Endothelial cell of umbilical vein (primary cell): ENCODE measurements around the gene NRG3. TPM values are rescaled to one million over a fixed set of nuclear protein-coding genes. Genes with fewer than 3 reads are reported as not detected.
"Not testable (repeated sequence)": the region's sequence is repeated elsewhere in the genome, so short reads cannot be mapped to it uniquely, and the experiment has no call there.

Source experiments
- BruUV-seq: library from RNA; stranded (reverse); fragments of 400-500 nt; replicated peaks from 2 replicates; lab custom pipeline; 2021; lab: Mats Ljungman, UMichigan
- CTCF ChIA-PET: fragments of 300-600, 350-600 bp; sonication (Branson Sonifier 250); formaldehyde crosslinking; loops from one replicate; lab custom pipeline; 2021; ENCODE audit warnings: antibody characterized with exemption, inconsistent platforms; lab: Charles Lee
- POLR2A ChIA-PET: fragments of 300-600, 350-600 bp; sonication (Branson Sonifier 250); formaldehyde crosslinking; loops from one replicate; lab custom pipeline; 2021; ENCODE audit warnings: antibody characterized with exemption, inconsistent platforms; lab: Charles Lee
- DNase-seq: peaks from one replicate; pipeline ENCODE4 v3.0.0-alpha.2; 2011; ENCODE audit warnings: low read depth, low spot score
- FAIRE-seq: peaks from 2 replicates; lab custom pipeline; 2011; peaks lifted over from hg19 to GRCh38; lab: Jason Lieb, UNC
- H2AFZ ChIP-seq: 2 replicates; pipeline ENCODE4 v1.6.0; 2012; ENCODE audit warnings: low read depth, low read length, control low read depth, inconsistent platforms
- H3K27ac ChIP-seq: 2 replicates; pipeline ENCODE4 v1.5.1; 2011; ENCODE audit warnings: low read depth, mild to moderate bottlenecking, control low read depth, low read length, moderate library complexity; ENCODE audit not compliant: insufficient read depth
- H3K27me3 ChIP-seq, 2 experiments: 2 replicates each; pipeline versions ENCODE4 v1.6.0 to v1.6.1; 2011; ENCODE audit warnings: low read length in 2 of 2, mixed read lengths in 1 of 2; ENCODE audit not compliant: control insufficient read depth in 2 of 2, insufficient read depth in 2 of 2
- H3K36me3 ChIP-seq, 2 experiments: 2 replicates in 1 of 2; 3 replicates in 1 of 2; pipeline ENCODE4 v1.5.1; 2011; ENCODE audit warnings: low read length in 2 of 2, mild to moderate bottlenecking in 1 of 2, moderate library complexity in 1 of 2; ENCODE audit not compliant: control insufficient read depth in 2 of 2, insufficient read depth in 2 of 2; ENCODE audit errors: extremely low read depth in 1 of 2
- H3K4me1 ChIP-seq: 3 replicates; pipeline ENCODE4 v1.5.1; 2011; ENCODE audit warnings: mild to moderate bottlenecking, low read length; ENCODE audit not compliant: control insufficient read depth, insufficient read depth; ENCODE audit errors: extremely low read depth
- H3K4me2 ChIP-seq: 2 replicates; pipeline ENCODE4 v1.6.1; 2011; ENCODE audit warnings: low read length, control low read depth, mixed read lengths; ENCODE audit not compliant: insufficient read depth
- H3K4me3 ChIP-seq, 3 experiments: fragments of 200-600 bp in 1 of 3; sonication (generic), shearing (Covaris generic) in 1 of 3; replicated peaks in 1 of 3; 2 replicates each; pipeline ENCODE4 v1.5.1; 2011 to 2016; ENCODE audit warnings: control low read depth in 3 of 3, low read length in 3 of 3, mild to moderate bottlenecking in 2 of 3, inconsistent platforms in 1 of 3, low read depth in 1 of 3, moderate library complexity in 1 of 3; ENCODE audit not compliant: insufficient read depth in 1 of 3
- H3K79me2 ChIP-seq: 2 replicates; pipeline ENCODE4 v1.6.0; 2012; ENCODE audit warnings: low read length, inconsistent platforms; ENCODE audit not compliant: control insufficient read depth, insufficient read depth
- H3K9ac ChIP-seq: replicated peaks from 2 replicates; pipeline ENCODE3; 2011; ENCODE audit warnings: low read length, control low read depth; ENCODE audit not compliant: insufficient read depth; ENCODE audit errors: extremely low read depth
- H3K9me1 ChIP-seq: replicated peaks from 3 replicates; pipeline ENCODE4 v1.6.0; 2011; ENCODE audit warnings: mild to moderate bottlenecking, low read length; ENCODE audit not compliant: control insufficient read depth, insufficient read depth; ENCODE audit errors: extremely low read depth
- H3K9me3 ChIP-seq: replicated peaks from 2 replicates; pipeline ENCODE4 v1.5.1; 2012; ENCODE audit warnings: low read length, inconsistent platforms; ENCODE audit not compliant: control insufficient read depth, insufficient read depth
- H4K20me1 ChIP-seq: replicated peaks from 2 replicates; pipeline ENCODE3; 2011; ENCODE audit warnings: mild to moderate bottlenecking, low read length; ENCODE audit not compliant: control insufficient read depth, insufficient read depth; ENCODE audit errors: extremely low read depth
- EZH2 ChIP-seq: IDR thresholded peaks from 2 replicates; pipeline ENCODE4 v1.6.1; 2012; ENCODE audit warnings: borderline replicate concordance, low read depth, mild to moderate bottlenecking, moderate library complexity, low read length, inconsistent platforms; ENCODE audit not compliant: severe bottlenecking
- FOS ChIP-seq: IDR thresholded peaks from 2 replicates; pipeline ENCODE4 v1.6.1; 2011; ENCODE audit warnings: mild to moderate bottlenecking, low read length, moderate library complexity, borderline replicate concordance; ENCODE audit not compliant: insufficient read depth
- GATA2 ChIP-seq: IDR thresholded peaks from 2 replicates; pipeline ENCODE4 v1.7.0; 2011; ENCODE audit warnings: low read depth, mild to moderate bottlenecking, moderate library complexity, mixed read lengths, low read length; ENCODE audit not compliant: insufficient read length, insufficient read depth
- JUN ChIP-seq: IDR thresholded peaks from 2 replicates; pipeline ENCODE4 v1.6.1; 2011; ENCODE audit warnings: borderline replicate concordance, low read depth; ENCODE audit not compliant: insufficient read length, insufficient read depth
- MYC ChIP-seq: IDR thresholded peaks from one replicate; pipeline ENCODE4 v1.6.1; 2011; ENCODE audit warnings: mild to moderate bottlenecking, low read depth, low read length
- POLR2A ChIP-seq: IDR thresholded peaks from 2 replicates; pipeline ENCODE4 v1.6.1; 2012; ENCODE audit warnings: low read depth, mild to moderate bottlenecking, control low read depth, low read length
- POLR2AphosphoS5 ChIP-seq: IDR thresholded peaks from 2 replicates; pipeline ENCODE4 v1.6.1; 2012; ENCODE audit warnings: low read depth, mild to moderate bottlenecking, control low read depth, low read length, moderate library complexity; ENCODE audit not compliant: insufficient read depth
- dilution Hi-C: fragments of 300-500 bp; cut with MboI; formaldehyde crosslinking; loops from one replicate; pipeline ENCODE4 v1.15.0; 2019; ENCODE audit warnings: low sequenced_read_pairs; ENCODE audit not compliant: extremely low pct_ligation_motif_present
- intact Hi-C: fragments of 100-400 bp; cut with micrococcal nuclease; formaldehyde crosslinking; loops from one replicate; pipeline ENCODE4 v1.10.0; 2022
- polyA plus RNA-seq, 4 experiments: library from polyadenylated mRNA; depleted of rRNA in 3 of 4; stranded (reverse) in 3 of 4; unstranded in 1 of 4; fragments of >200 nt; gene quantifications; 2 replicates each; pipeline versions ENCODE4 v1.2.1 to v1.2.3, GENCODE V29; 2011 to 2012; ENCODE audit warnings: missing spikeins in 1 of 4
- total RNA-seq: library from RNA; stranded (reverse); gene quantifications from 2 replicates; pipeline ENCODE4 v1.2.3, GENCODE V29; 2021
- TF ChIP-seq, protein P1 (sequence below), 2 donors: IDR thresholded peaks; 1 replicate in 1 of 2; 2 replicates in 1 of 2; pipeline ENCODE4 v1.5.1; 2011; ENCODE audit warnings: low read length in 2 of 2, mild to moderate bottlenecking in 2 of 2, moderate library complexity in 2 of 2, control low read depth in 1 of 2, inconsistent platforms in 1 of 2, low read depth in 1 of 2; ENCODE audit not compliant: insufficient read depth in 1 of 2; ENCODE audit errors: extremely low read depth in 1 of 2
- TF ChIP-seq, protein P2 (sequence below): IDR thresholded peaks from 2 replicates; pipeline ENCODE4 v1.6.1; 2011; ENCODE audit not compliant: insufficient read depth, insufficient read length

NRG3 gene
- total and polyA plus RNA-seq, 2 donors (not counting 3 experiments of a cell fraction or from before 2014, with no cell fraction given), result 1.9 to 3.9 TPM

DNA sequence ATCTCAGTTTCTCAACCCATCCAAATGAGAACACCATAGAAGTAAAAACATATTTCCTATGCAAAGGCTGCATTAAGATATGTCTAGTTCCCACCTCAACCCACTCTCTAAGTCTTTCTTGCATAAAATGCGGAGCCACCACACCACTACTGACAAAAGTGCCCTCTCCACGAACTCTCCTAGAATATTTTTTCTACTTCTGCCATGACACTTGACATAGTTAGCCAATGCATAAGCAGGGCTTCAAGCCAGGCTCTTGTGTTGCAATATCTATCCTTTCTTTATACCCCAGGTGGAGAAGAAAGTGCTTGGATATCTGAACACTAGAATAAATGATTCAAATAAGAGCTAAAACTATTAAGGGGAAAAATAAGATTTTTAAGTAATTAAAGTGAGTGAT is 465.2 kb downstream of the NRG3 start:
- dilution Hi-C loops (no loop called here), intact Hi-C loops (no loop called here)
- FAIRE-seq, result no peak
- no peaks in the 10 kb centered on the region for H3K4me1 ChIP-seq
- TF ChIP-seq POLR2AphosphoS5 (no peak), JUN (no peak), POLR2A (no peak), EZH2 (no peak), GATA2 (no peak), FOS (no peak), MYC (no peak)
- TF ChIP-seq, protein P1, sequence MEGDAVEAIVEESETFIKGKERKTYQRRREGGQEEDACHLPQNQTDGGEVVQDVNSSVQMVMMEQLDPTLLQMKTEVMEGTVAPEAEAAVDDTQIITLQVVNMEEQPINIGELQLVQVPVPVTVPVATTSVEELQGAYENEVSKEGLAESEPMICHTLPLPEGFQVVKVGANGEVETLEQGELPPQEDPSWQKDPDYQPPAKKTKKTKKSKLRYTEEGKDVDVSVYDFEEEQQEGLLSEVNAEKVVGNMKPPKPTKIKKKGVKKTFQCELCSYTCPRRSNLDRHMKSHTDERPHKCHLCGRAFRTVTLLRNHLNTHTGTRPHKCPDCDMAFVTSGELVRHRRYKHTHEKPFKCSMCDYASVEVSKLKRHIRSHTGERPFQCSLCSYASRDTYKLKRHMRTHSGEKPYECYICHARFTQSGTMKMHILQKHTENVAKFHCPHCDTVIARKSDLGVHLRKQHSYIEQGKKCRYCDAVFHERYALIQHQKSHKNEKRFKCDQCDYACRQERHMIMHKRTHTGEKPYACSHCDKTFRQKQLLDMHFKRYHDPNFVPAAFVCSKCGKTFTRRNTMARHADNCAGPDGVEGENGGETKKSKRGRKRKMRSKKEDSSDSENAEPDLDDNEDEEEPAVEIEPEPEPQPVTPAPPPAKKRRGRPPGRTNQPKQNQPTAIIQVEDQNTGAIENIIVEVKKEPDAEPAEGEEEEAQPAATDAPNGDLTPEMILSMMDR (IDR thresholded peaks at IDR 0.05; ENCODE audit: extremely low read depth in 1 of 2, insufficient read depth in 1 of 2, low read depth in 1 of 2, low read length in 2 of 2), result no peak
- TF ChIP-seq, protein P2, sequence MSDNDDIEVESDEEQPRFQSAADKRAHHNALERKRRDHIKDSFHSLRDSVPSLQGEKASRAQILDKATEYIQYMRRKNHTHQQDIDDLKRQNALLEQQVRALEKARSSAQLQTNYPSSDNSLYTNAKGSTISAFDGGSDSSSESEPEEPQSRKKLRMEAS, result no peak
- no peak overlapping the region for H3K9ac ChIP-seq
- H4K20me1 ChIP-seq, result no peaks in the 10 kb centered on the region
- CTCF ChIA-PET, result no interaction called here
- H2AFZ ChIP-seq, result no peak overlapping the region
- no TSS peak for BruUV-seq
- no peaks in the 10 kb centered on the region for H3K9me1 ChIP-seq
- no peaks in the 10 kb centered on the region for H3K36me3 ChIP-seq
- H3K9me3 ChIP-seq, result no peaks in the 10 kb centered on the region
- POLR2A ChIA-PET, result no interaction called here
- H3K27me3 ChIP-seq, result no peaks in the 10 kb centered on the region
- H3K27ac ChIP-seq, result no peak overlapping the region
- H3K79me2 ChIP-seq, result no peaks in the 10 kb centered on the region
- H3K4me2 ChIP-seq, result no peak overlapping the region
- no peak overlapping the region for H3K4me3 ChIP-seq
- DNase-seq, result no peak

DNA sequence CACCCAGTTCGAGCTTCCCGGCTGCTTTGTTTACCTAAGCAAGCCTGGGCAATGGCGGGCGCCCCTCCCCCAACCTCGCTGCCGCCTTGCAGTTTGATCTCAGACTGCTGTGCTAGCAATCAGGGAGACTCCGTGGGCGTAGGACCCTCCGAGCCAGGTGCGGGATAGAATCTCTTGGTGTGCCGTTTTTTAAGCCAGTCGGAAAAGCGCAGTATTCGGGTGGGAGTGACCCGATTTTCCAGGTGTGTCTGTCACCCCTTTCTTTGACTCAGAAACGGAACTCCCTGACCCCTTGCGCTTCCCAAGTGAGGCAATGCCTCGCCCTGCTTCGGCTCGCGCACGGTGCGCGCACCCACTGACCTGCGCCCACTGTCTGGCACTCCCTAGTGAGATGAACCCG is 474.6 kb downstream of the NRG3 start:
- H3K9me3 ChIP-seq, BruUV-seq, DNase-seq, H2AFZ ChIP-seq, CTCF ChIA-PET, dilution Hi-C loops, H3K27me3 ChIP-seq, H3K4me2 ChIP-seq, H3K27ac ChIP-seq, H4K20me1 ChIP-seq, H3K9me1 ChIP-seq, H3K4me3 ChIP-seq, FAIRE-seq, POLR2A ChIA-PET, H3K4me1 ChIP-seq, H3K79me2 ChIP-seq, H3K36me3 ChIP-seq, intact Hi-C loops, H3K9ac ChIP-seq: not testable (repeated sequence)
